ENCODE data around the gene AFAP1L1. TPM values are rescaled to one million over a fixed set of nuclear protein-coding genes. Genes with fewer than 3 reads are reported as not detected.

AFAP1L1 gene
- total and polyA plus RNA-seq, 9 of the 15 experiments (the other 6 are each of a cell fraction or from before 2014, with no cell fraction given): 0.01 to 0.12 (median 0.03) TPM; not detected in 4

- WGBS (ENCODE audit: insufficient coverage, low coverage, missing lambda C conversion rate): 2% methylated on average over 10 of the region's 10 CpGs
- Histone ChIP-seq H3K4me2 (ENCODE audit: insufficient read depth, low read length) (no peak overlapping the region), H3K4me1 (replicated peaks in 1 of 2; ENCODE audit: control insufficient read depth in 2 of 2, insufficient read depth in 2 of 2, low read length in 2 of 2) (peaks cover 0 to 8% of the 10 kb centered on the region in 2 experiments; a peak in 1 of 5 replicates), H3K4me3 (no peak overlapping the region), H3K36me3 (ENCODE audit: control insufficient read depth, insufficient read depth, low read length) (no peaks in the 10 kb centered on the region), H3K27me3 (ENCODE audit: control insufficient read depth in 2 of 2, insufficient read depth in 2 of 2, low read length in 2 of 2) (peaks cover 46 to 65% of the 10 kb centered on the region in 2 experiments), H3K79me2 (ENCODE audit: control insufficient read depth, insufficient read depth, low read length) (no peaks in the 10 kb centered on the region), H3K9me1 (ENCODE audit: control insufficient read depth, insufficient read depth, low read length) (no peaks in the 10 kb centered on the region), H3K9me3 (replicated peaks; ENCODE audit: control insufficient read depth, insufficient read depth, low read depth, low read length) (no peaks in the 10 kb centered on the region), H3K27ac (ENCODE audit: extremely low read depth, low read depth, low read length) (no peak overlapping the region), H2AFZ (ENCODE audit: low read depth, low read length) (no peak overlapping the region), H3K9ac (ENCODE audit: insufficient read depth in 1 of 2, low read depth in 2 of 2, low read length in 2 of 2) (no peak overlapping the region), H4K20me1 (replicated peaks; ENCODE audit: control insufficient read depth, insufficient read depth, low read length) (no peaks in the 10 kb centered on the region; the same call in 1 of the 2 replicates)
- in situ Hi-C loops (cut with MboI): no loop called here
- FAIRE-seq: no peak
- BruUV-seq (replicated peaks): no TSS peak
- ChIA-PET CTCF (ENCODE audit: low intra/inter-chr PET ratio) (no interaction called here), POLR2A (interaction anchor here (1.1 to 1.2 kb wide), 3 partner anchors 13 to 139 kb away, joined by 3 to 6 read pairs (median 3); no protein-coding TSS in a partner anchor)
- intact Hi-C loops (cut with micrococcal nuclease): no loop called here
- TF ChIP-seq, protein P1, sequence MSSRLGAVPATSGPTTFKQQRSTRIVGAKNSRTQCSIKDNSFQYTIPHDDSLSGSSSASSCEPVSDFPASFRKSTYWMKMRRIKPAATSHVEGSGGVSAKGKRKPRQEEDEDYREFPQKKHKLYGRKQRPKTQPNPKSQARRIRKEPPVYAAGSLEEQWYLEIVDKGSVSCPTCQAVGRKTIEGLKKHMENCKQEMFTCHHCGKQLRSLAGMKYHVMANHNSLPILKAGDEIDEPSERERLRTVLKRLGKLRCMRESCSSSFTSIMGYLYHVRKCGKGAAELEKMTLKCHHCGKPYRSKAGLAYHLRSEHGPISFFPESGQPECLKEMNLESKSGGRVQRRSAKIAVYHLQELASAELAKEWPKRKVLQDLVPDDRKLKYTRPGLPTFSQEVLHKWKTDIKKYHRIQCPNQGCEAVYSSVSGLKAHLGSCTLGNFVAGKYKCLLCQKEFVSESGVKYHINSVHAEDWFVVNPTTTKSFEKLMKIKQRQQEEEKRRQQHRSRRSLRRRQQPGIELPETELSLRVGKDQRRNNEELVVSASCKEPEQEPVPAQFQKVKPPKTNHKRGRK (tag; IDR thresholded peaks at IDR 0.05): peak; percentile 67; the same call in 1 of the 2 replicates
- TF ChIP-seq ZNF384 (IDR thresholded peaks at IDR 0.05; ENCODE audit: low read depth, low read length): no peak
- no peak for DNase-seq (ENCODE audit: extremely low read depth in 1 of 4, low spot score in 3 of 4)
- ATAC-seq: no peak
These were observed 23.5 kb downstream of the AFAP1L1 start for GRCh38 chr5:149294872-149295829.

Data from K562 (cell line).